Measurements from ENCODE around the gene PEX13. TPM values are rescaled to one million over a fixed set of nuclear protein-coding genes. Genes with fewer than 3 reads are reported as not detected.

The PEX13 gene
- total and polyA plus RNA-seq, 2 of the 4 experiments (the other 2 are of a cell fraction): 12.1 to 34.8 TPM

- Histone ChIP-seq H3K56ac (ENCODE audit: extremely low read depth, insufficient read depth, low read length) (no peak overlapping the region), H4K5ac (ENCODE audit: low read depth, low read length) (no peak overlapping the region), H3K4ac (ENCODE audit: low read depth, low read length) (no peak overlapping the region), H3K9me1 (ENCODE audit: insufficient read depth, low read length) (no peaks in the 10 kb centered on the region; the same call in 1 of the 2 replicates), H3K36me3 (ENCODE audit: control insufficient read depth, insufficient read depth, low read length) (peaks cover 5% of the 10 kb centered on the region), H3K9me3 (ENCODE audit: control insufficient read depth, insufficient read depth, low read length) (no peaks in the 10 kb centered on the region), H2AK5ac (ENCODE audit: low read depth, low read length) (no peak overlapping the region), H3K4me3 (ENCODE audit: insufficient read depth, low read depth, low read length) (no peak overlapping the region), H2BK15ac (ENCODE audit: low read depth, low read length) (no peak overlapping the region), H2BK20ac (ENCODE audit: low read depth, low read length) (no peak overlapping the region), H3K4me2 (ENCODE audit: low read depth, low read length) (no peak overlapping the region), H4K91ac (ENCODE audit: insufficient read depth, low read depth, low read length) (no peak overlapping the region), H2AFZ (replicated peaks; ENCODE audit: low read length, poor library complexity) (no peak overlapping the region), H2BK5ac (ENCODE audit: low read depth, low read length, poor library complexity, severe bottlenecking) (no peak overlapping the region), H2BK120ac (ENCODE audit: low read depth, low read length) (no peak overlapping the region), H3K79me1 (ENCODE audit: low read depth in 1 of 2, low read length in 2 of 2) (no peaks in the 10 kb centered on the region), H3K14ac (replicated peaks; ENCODE audit: low read depth, low read length) (no peak overlapping the region), H3K23ac (ENCODE audit: low read depth, low read length) (no peak overlapping the region), H4K20me1 (ENCODE audit: insufficient read depth, low read length) (no peaks in the 10 kb centered on the region), H4K8ac (ENCODE audit: low read depth in 2 of 2, low read length in 2 of 2) (no peak overlapping the region), H3K18ac (ENCODE audit: low read depth, low read length) (no peak overlapping the region), H2AK9ac (replicated peaks; ENCODE audit: low read depth, low read length, poor library complexity) (no peak overlapping the region), H3K9ac (ENCODE audit: low read depth, low read length) (no peak overlapping the region), H3K27me3 (ENCODE audit: control insufficient read depth, insufficient read depth, low read length) (no peaks in the 10 kb centered on the region), H3K4me1 (ENCODE audit: control insufficient read depth, insufficient read depth, low read length) (no peaks in the 10 kb centered on the region), H3K27ac (ENCODE audit: insufficient read depth, low read length) (no peak overlapping the region)
- ChIA-PET POLR2A (ENCODE audit: unreplicated experiment) (no interaction called here), CTCF (no interaction called here)
- intact Hi-C loops (cut with micrococcal nuclease): no loop called here
- BruUV-seq (replicated peaks): no TSS peak
- in situ Hi-C loops (cut with MboI; ENCODE audit: low sequenced_read_pairs): no loop called here
- DNase-seq (no peak), ATAC-seq (ENCODE audit: low read depth) (no peak)
- dilution Hi-C loops (cut with HindIII; ENCODE audit: low sequenced_read_pairs, unreplicated experiment): no loop called here
- no CpG with 5 or more reads among the region's 3 CpGs for WGBS, 2 experiments (ENCODE audit: extremely low coverage in 2 of 2, insufficient read length in 1 of 2)
- TF ChIP-seq RFX5 (IDR thresholded peaks at IDR 0.05; ENCODE audit: low read depth, low read length) (no peak), FOS (IDR thresholded peaks at IDR 0.05; ENCODE audit: low read depth, low read length) (no peak), CEBPB (IDR thresholded peaks at IDR 0.05; ENCODE audit: low read depth, low read length) (no peak), MXI1 (IDR thresholded peaks at IDR 0.05; ENCODE audit: borderline replicate concordance, low read depth, low read length) (no peak), NFE2L2 (IDR thresholded peaks at IDR 0.05; ENCODE audit: low read depth, low read length) (no peak), MAZ (IDR thresholded peaks at IDR 0.05; ENCODE audit: borderline replicate concordance, low read depth, low read length) (no peak), USF2 (IDR thresholded peaks at IDR 0.05; ENCODE audit: low read depth, low read length) (no peak), SMC3 (IDR thresholded peaks at IDR 0.05; ENCODE audit: low read depth, low read length) (no peak)
Measured at GRCh38 chr2:61096438-61096837, 78.9 kb downstream of the PEX13 start.
